ENCODE measurements around the gene CLEC10A.

GRCh38 chr17:7124923-7125322 is 44.9 kb upstream of the CLEC10A start:
- no peak for TF ChIP-seq CTCF (IDR thresholded peaks at IDR 0.05)
- TF ChIP-seq POLR2A (IDR thresholded peaks at IDR 0.05): no peak
